ENCODE measurements around the gene SGSM1.
A peak's percentile ranks its signal among the peaks of the same experiment; 100 is the strongest.
"Not testable (repeated sequence)": the region's sequence is repeated elsewhere in the genome, so short reads cannot be mapped to it uniquely, and the experiment has no call there.

The SGSM1 gene

GRCh38 chr22:24809331-24809730, 3.3 kb downstream of the SGSM1 start:
- no peak for DNase-seq (ENCODE audit: low spot score)

GRCh38 chr22:24810043-24810749, 4.2 kb downstream of the SGSM1 start:
- peak; percentile 65 for DNase-seq (ENCODE audit: low spot score)

- no peak for DNase-seq (ENCODE audit: low spot score)
Observed at GRCh38 chr22:24812950-24813775, 7.2 kb downstream of the SGSM1 start.

GRCh38 chr22:24813861-24814770, 8.1 kb downstream of the SGSM1 start:
- no peak for DNase-seq (ENCODE audit: low spot score)

GRCh38 chr22:24816806-24817205, 10.8 kb downstream of the SGSM1 start:
- no peak for DNase-seq (ENCODE audit: low spot score)

GRCh38 chr22:24819487-24819886, 13.5 kb downstream of the SGSM1 start:
- DNase-seq (ENCODE audit: low spot score), result no peak

- no peak for DNase-seq (ENCODE audit: low spot score)
Observed at GRCh38 chr22:24819911-24820461, 14.0 kb downstream of the SGSM1 start.

- no peak for DNase-seq (ENCODE audit: low spot score)
Observed at GRCh38 chr22:24822471-24822870, 16.5 kb downstream of the SGSM1 start.

- DNase-seq (ENCODE audit: low spot score), result no peak
Observed at GRCh38 chr22:24823787-24824186, 17.8 kb downstream of the SGSM1 start.

GRCh38 chr22:24824250-24824649, 18.2 kb downstream of the SGSM1 start:
- no peak for DNase-seq (ENCODE audit: low spot score)

GRCh38 chr22:24824915-24825314, 18.9 kb downstream of the SGSM1 start:
- no peak for DNase-seq (ENCODE audit: low spot score)

GRCh38 chr22:24826710-24827285, 20.8 kb downstream of the SGSM1 start:
- no peak for DNase-seq (ENCODE audit: low spot score)

- no peak for DNase-seq (ENCODE audit: low spot score)
Observed at GRCh38 chr22:24827296-24827695, 21.3 kb downstream of the SGSM1 start.

GRCh38 chr22:24830205-24830979, 24.4 kb downstream of the SGSM1 start:
- no peak for DNase-seq (ENCODE audit: low spot score)

GRCh38 chr22:24831687-24832086, 25.7 kb downstream of the SGSM1 start:
- no peak for DNase-seq (ENCODE audit: low spot score)

- no peak for DNase-seq (ENCODE audit: low spot score)
Observed at GRCh38 chr22:24833881-24834495, 28.0 kb downstream of the SGSM1 start.

- DNase-seq (ENCODE audit: low spot score), result no peak
Observed at GRCh38 chr22:24834845-24835570, 29.0 kb downstream of the SGSM1 start.

- no peak for DNase-seq (ENCODE audit: low spot score)
Observed at GRCh38 chr22:24836282-24836681, 30.3 kb downstream of the SGSM1 start.

- DNase-seq (ENCODE audit: low spot score), result not testable (repeated sequence)
Observed at GRCh38 chr22:24837517-24837916, 31.5 kb downstream of the SGSM1 start.

- no peak for DNase-seq (ENCODE audit: low spot score)
Observed at GRCh38 chr22:24841261-24841660, 35.2 kb downstream of the SGSM1 start.
